NCI-H1436 (cell line): ENCODE data around the gene CCDC12.

Source experiments
- DNase-seq: peaks from one replicate; lab custom pipeline; 2025; lab: John Stamatoyannopoulos, UW

CCDC12 gene

DNA sequence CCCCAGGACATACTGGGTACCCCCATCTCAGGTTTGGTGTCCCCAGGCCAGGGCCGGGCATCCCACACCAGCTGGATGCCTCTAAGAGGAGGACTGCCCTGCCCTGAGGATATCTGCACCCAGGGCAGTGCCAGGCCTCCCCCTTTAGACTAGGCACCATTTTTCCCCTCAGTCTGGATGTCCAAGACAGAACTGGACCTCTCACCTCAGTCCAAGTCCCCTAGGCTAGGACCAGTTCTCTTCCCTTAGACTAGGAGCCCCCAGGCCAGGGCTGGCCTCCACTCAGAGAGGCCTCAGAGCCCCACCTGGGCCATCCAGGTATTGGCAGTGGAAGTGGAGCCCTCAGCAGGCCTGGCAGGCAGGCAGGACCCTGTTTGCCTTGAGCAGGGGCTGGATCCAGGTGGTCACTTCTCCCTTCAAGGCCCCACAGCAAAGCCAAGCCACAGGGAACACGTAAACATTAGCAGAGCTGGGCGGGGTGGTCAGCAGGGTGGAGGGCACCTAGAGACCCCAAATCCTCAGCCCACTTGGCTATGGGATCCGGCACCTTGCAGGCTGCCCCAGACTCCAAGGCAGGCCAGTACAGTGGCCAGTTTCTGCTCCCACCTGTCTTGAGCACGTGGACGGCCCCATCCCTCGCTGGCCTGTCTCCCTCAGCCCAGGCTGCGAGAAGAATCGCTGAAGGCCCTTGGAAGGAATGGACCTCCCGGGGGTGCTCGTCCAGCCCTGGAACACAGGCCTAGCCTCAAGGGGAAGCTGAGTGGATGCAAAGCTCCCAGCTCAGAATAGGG, 70.7 kb downstream of the CCDC12 start:
- no peak for DNase-seq

DNA sequence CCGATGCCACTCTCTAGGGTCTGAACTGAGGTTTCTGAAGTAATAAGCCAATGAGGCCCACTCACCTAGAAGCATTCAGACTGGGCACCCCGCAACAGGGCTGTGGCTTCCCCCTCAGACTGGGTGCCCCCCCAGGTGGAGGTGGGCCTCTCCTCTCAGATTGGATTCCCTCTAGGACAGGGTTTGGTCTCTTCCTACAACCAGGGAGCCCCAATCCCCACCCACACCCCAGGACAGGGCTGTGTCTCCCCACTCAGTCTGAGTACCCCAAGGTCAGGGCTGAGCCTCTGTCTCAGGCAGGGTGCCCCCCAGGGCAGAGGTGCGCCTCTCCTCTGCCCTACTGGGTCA, 71.4 kb downstream of the CCDC12 start:
- no peak for DNase-seq

DNA sequence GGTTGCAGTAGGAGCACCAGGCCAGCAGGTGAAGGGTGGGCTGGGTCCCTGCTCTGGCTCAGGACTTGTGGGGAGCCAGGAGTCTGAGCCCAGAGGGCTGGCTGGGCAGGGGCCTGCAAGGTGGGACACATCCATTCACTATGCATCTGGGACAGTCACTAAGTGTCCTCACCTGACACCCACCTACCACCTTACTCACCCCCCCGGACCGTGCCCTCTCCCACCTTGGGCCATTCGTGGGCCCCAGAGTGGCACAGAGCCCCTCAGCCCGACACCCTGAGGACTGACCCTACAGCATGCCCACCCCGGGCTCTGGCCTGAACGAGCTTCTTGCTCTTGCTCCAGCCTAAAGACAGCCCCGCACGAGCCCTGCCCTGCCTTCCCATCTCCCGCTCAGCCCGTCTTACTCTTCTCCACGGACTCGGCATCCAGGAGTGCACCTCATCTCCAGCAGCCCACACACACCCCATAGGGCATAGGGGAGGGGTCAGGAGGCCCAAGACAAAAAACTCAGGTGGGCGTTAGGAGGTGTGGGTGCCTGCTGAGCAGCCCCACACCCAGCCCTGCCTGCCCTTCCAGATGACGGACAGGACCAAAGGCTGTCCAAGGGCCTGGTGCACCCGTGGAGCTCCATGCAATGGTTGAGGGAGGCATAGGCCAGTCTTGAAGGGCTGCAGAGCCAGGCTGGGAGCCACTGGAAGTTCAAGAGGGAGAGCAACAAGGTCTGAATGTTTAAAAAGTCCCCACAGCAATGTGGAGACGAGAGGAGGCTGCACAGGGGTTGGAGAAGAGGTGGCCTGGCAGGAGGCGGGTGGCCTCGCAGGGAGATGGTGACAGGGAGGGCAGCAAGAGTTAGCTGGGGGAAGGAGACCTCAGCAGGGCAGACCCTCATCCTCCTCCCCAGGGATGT, 72.0 kb downstream of the CCDC12 start:
- DNase-seq, result no peak

DNA sequence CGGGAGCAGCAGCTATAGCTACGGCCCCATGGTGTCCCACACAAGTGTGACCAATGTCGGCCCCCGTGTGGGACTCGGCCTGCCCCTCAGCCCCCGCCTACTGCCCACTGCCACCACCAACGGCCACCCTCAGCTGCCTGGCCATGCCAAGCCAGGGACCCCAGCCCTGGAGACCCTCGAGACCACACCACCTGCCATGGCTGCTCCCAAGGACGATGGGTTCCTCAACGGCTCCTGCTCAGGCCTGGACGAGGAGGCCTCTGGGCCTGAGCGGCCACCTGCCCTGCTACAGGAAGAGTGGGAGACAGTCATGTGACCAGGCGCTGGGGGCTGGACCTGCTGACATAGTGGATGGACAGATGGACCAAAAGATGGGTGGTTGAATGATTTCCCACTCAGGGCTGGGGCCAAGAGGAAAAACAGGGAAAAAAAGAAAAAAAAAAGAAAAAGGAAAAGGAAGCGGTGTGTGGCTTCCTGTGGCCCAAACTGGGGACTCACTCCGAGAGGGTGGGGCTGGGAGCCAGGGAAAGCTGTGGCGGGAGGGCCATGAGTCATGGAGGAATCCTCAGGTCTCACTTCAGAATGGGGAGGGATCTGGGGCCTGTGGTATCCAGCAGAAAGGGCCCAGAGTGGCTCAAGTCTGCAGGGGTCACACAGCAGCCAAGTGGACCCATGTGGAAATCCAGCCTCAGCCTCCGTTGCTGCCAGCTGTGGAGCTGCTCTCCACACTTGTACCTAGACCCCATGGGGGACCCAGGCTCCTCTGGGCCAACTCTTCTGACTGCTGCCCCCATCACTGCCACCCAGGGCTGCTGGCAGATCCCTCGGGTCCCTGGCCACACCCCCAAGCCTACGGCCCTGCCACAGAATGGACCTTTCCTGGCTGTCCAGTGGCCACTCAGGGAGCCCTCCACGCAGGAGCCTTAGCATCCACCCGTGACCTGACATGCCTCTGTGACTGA, 72.9 kb downstream of the CCDC12 start:
- no peak for DNase-seq

DNA sequence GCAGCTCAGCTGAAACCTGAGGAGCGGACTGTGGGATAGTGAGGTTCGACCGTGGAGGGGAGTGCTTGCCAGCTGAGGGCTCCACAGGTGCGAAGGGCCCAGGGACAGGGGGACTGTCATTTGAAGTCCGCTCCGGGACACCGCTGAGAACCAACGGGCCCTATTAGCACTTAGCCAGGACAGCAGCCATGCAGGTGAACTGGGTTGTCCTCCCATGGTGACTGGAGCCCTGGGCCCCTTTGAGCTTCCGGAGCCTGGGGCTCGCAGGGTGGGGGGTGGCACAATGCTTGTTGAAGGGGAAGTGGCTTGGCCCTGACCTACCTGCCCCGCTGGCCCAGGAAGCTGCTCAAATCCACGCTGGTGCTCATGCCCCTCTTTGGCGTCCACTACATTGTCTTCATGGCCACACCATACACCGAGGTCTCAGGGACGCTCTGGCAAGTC, 74.3 kb downstream of the CCDC12 start:
- DNase-seq, result no peak

DNA sequence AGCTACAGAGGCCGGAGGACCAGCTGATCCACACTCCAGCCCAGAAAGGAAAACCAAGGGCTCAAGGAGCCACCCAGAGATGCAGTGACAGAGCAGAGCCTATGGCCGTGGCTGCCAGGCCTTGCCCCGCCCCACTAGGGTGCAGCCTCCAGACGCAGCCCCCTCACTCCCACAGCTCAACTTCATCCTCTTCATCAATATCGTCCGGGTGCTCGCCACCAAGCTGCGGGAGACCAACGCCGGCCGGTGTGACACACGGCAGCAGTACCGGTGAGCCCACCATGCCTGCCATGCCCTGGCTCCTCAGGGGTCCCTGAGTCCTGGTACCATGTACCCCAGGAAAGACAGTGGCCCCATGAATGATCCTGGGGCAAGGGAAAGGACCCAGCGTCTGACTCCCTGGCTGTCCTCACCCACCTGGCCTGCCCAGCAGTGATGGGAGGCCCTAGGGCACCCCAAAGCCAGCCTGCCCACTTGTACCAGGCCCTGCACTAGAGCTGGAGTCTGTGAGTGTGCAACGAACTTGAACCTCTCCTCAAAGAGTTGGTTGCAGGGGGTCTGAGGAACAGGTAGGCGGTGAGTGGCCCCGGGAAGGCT, 74.9 kb downstream of the CCDC12 start:
- DNase-seq, result no peak

DNA sequence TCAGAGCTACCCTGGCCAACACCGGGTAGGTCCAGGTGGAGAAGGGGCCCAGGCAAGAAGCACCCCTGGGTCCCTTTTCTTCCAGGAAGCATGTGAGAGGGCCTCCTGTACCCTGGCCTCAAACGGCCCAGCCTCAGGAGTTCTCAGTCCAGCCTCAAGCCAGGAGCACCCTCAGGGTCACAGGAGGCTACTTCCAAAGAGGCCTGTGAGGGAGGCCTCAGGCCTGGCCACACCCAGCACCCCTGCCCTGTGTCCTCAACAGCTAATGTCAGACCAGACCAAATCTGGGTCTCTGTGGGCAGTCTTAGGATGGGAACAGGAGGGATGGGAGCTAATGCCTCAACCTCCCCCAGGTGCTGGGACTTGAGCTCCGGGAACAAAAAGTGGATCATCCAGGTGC, 75.5 kb downstream of the CCDC12 start:
- DNase-seq, result no peak

DNA sequence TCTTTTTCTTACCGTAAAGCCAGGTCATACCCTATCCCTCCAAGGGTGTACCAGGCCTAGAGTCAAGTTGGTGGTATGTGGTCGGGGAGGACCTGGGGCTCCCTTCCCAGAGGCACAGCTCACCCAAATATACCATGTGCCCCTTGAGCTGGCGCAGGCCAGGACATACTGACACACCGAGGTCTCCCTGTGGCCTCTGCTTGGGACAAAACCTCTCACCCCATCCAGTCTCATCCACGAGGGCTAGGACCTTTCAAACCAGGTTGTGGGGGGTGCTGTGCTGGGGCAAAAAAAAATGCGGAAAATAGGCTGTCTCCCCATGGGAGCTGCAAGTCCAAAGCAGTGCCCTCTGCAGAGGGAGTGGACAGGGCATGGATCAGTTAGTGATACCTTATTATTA, 76.2 kb downstream of the CCDC12 start:
- no peak for DNase-seq

DNA sequence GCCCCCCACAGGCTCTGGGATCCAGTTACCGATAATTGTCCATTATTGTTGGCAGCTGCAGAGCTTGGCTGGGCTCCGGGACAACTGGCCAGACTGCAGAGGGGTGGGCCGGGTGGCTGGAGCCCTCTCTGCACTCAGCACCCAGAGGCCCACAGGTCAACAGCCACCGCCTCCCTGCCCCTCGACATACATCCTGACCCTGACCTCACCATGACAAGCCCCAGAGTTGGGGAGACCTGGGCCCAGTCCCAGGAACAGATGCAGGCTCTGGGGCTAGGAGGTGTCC, 76.6 kb downstream of the CCDC12 start:
- DNase-seq, result peak; percentile 38

DNA sequence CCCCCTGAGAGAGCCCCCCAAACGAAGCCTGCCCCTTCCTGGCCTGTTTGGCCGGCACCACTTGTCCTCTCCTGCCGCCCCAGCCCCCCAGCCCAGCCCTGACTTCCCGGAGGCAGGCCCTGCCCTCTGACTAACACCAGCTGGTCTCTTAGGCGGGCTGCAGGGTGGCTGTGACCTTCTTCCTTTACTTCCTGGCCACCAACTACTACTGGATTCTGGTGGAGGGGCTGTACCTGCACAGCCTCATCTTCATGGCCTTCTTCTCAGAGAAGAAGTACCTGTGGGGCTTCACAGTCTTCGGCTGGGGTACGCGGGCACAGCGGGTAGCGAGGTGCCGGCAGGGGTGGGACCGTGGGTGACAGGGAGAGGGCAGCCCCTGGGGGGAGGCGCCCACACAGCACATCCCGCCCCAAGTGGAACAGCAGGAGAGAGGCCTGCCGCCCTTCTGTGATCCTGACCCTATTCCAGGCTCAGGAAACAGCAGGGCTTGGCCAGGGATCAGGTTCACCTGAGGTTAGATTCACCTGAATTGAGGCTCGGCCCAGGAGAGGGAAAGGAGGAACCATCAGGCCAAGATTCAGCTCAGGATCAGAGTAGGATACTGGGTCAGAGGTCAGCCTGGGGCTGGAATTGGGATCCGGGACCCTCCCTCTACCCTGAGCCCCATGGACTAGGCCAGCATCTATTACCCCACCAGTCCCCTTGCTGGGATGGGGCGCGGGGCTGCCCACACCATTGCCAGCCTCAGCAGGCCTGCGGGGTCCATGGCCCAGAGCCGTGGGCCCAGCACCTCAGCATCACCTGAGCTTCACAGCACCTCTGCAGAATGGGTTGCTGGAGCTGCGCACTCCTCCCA, 77.2 kb downstream of the CCDC12 start:
- no peak for DNase-seq

DNA sequence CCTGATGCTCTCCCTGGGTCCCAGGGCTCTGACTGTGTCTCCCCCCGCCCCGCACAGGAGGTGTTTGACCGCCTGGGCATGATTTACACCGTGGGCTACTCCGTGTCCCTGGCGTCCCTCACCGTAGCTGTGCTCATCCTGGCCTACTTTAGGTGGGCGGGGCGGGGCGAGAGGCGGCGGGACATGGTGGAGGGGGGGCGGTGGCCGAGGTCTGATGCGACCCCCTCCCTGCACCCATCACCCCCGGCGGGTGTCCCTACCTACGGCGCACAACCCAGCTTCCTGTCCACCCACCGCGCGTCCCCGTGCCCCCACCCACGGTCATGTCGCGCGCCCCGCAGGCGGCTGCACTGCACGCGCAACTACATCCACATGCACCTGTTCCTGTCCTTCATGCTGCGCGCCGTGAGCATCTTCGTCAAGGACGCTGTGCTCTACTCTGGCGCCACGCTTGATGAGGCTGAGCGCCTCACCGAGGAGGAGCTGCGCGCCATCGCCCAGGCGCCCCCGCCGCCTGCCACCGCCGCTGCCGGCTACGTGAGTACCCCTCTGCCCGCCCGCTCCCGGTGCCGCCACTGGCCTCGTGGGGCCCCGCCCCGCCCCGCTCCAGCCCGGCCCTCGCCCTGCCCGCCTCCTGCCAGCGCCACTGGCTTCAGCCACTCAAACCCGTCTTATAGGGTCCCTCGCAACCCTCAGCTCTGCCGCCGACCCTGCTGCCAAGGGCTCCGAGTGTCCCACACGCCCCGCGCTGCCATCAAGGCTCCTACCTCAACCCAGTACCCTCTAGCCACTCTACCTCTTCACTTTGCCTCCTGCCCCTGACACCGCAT, 78.0 kb downstream of the CCDC12 start:
- no peak for DNase-seq

DNA sequence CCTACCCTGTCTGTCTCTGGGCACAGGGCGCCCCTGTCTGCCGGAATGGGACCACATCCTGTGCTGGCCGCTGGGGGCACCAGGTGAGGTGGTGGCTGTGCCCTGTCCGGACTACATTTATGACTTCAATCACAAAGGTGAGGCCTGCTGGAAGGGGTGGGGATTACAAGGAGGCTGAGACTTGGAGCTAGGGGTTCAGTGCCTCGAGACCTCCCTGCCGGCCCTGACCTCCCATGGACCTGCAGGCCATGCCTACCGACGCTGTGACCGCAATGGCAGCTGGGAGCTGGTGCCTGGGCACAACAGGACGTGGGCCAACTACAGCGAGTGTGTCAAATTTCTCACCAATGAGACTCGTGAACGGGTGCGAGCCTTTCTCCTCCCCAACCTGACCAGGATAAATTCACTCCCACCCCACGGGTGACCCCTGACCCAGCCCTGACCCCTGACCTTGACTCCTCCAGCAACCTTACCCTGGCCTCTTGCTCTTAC, 78.7 kb downstream of the CCDC12 start:
- DNase-seq, result no peak

DNA sequence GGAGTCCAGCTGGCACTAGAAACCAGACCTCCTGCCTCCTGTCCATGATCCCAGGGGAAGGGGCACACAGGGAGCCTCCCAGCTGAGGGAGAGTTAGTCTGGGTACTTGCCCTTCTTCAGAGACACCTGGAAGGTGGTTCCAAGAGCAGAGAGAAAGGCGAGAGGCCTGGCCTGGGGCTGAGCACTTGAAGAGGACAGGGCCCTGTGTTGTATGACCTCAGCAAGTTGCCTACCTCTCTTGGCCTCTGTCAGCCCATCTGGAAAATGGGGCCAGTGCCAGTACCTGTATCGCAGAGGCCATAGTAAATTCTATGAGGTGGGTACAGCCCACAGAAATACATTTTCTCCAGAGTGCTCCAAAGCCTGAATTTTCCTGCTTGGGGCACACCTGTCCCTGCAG, 79.5 kb downstream of the CCDC12 start:
- no peak for DNase-seq

DNA sequence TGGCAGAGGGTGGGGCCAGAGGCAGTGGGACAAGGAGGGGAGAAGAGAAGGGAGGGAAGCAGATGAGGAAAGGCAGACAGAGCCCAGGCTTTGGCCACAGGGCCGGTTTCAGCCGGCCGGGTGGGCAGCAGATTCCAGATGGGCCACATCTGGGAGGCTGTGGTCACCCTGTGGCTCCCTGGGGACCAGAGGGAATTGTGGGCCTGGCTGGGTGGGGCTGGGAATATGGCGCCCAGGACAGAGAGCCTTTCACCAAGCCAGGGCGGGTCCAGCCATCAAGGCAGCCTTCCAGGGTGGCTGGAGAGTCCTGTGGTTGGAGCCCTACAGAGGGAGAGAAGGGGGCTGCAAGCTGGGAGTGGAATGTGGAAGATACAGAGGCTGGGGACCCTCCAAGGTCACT, 80.2 kb downstream of the CCDC12 start:
- DNase-seq, result no peak

DNA sequence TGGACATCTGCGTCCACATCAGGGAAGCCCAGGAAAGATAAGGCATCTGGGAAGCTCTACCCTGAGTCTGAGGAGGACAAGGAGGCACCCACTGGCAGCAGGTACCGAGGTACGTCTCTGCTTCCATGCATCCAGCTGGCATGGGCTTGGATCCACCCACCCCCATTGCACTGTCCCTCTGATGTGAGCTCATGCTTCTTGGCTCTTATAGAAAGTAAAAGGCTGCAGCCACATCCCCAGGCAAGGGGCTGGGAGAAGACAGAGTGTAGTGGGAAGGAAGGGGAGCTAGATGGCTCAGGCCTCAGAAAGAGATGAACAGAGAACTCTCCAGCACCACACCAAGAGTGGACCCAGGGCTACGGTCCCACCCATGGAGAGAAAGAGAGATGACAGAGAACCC, 80.8 kb downstream of the CCDC12 start:
- DNase-seq, result no peak

DNA sequence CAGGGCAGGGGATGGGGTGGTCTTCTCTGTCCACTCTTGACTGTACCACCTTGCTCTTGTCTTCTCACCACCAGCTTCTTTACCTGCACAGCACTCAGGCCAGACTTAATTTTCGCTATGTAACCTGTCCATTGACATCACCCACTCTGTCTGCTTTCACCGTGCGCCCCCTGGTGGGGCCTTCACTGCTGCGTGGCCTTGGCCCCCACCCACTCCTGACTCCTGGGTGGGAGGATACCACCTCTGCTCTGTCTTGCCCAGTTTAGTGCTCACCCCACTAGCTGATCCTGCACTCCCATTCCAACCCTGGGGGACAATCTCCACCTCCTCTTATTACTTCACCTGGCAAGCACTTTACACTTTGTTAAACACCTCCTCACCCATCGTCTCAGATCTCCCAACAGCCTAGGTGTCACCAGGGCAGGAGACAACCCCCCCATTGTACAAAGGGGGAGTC, 81.3 kb downstream of the CCDC12 start:
- no peak for DNase-seq

DNA sequence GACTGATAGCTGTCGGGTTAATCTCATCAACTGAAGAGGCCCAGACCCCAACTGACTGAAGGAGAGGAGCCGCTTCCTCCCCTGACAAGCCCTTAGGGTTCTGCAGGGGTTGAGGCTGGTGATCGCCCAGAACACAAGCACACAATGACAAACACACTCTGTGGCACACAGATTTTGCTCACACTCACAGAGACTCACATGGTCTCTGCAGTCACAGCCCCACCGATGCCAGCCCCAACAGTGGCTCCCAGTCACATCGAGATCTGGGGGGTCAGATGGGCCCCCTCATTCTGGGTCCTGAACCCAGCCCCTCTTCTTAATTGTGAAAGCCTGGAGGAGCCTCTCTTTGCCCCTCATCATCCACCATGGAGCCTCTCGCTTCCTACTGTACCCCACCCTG, 82.3 kb downstream of the CCDC12 start:
- DNase-seq, result no peak

DNA sequence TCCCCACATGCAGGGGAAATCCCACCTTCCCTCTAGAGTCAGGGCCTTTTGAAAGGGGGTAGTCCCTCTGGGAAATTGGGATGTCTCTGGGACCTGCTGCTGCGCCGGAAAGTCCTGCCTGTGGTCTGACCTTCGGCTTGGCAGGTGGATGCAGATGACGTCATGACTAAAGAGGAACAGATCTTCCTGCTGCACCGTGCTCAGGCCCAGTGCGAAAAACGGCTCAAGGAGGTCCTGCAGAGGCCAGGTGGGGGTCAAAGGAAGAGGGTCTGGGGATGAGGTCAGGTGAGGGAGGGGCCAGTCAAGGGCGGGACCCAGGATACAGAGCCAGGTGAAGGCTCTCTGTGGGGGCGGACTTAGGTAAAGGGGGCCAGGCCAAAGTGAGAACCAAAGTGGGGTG, 82.8 kb downstream of the CCDC12 start:
- DNase-seq, result no peak

DNA sequence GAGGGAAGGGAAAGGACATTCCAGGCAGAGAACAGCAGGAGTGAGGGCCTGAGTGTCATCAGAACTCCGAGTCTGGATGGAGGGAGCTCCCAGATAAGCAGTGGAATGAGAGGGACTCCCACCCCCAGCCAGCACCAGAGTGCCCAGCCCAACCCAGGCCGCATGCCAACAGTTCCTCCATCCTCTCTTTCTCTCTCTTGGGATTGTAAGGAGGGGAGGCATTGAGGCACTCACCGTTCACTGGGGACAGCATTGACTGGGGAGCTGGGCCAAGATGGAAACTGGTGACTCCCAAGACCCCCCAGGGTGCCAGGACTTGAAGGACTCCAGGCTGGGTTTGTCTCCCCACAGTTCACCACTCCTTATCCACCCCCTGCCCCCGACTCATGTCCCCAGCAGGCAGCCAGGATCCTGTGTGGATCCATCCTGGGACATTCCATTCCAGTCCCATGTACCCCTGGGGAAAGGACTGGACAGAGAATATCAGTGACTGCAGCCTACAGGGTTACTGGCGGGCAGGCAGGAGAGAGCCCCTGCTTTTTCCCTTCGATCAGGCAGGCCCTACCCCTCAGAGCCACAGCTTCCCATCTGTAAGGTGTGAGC, 83.3 kb downstream of the CCDC12 start:
- DNase-seq, result no peak
